ENCODE measurements around the gene FZR1.
"Not testable (repeated sequence)": the region's sequence is repeated elsewhere in the genome, so short reads cannot be mapped to it uniquely, and the experiment has no call there.

The FZR1 gene

GRCh38 chr19:3522421-3523360 lies 16.6 kb downstream of the FZR1 start:
- Mint-ChIP-seq H3K4me3 (no peak overlapping the region), H3K9me3 (no peaks in the 10 kb centered on the region), H3K36me3 (ENCODE audit: low read depth) (peaks cover 44% of the 10 kb centered on the region), H3K27me3 (no peaks in the 10 kb centered on the region), H3K27ac (no peak overlapping the region), H3K4me1 (ENCODE audit: low read depth) (peaks cover 10% of the 10 kb centered on the region)
- DNase-seq, result no peak

GRCh38 chr19:3523361-3524077 lies 17.4 kb downstream of the FZR1 start:
- H3K4me1 Mint-ChIP-seq (ENCODE audit: low read depth), result peaks cover 6% of the 10 kb centered on the region
- H3K27me3 Mint-ChIP-seq, result no peaks in the 10 kb centered on the region
- peaks cover 44% of the 10 kb centered on the region for H3K36me3 Mint-ChIP-seq (ENCODE audit: low read depth)
- no peak for DNase-seq
- no peak overlapping the region for H3K27ac Mint-ChIP-seq
- H3K4me3 Mint-ChIP-seq, result no peak overlapping the region
- no peaks in the 10 kb centered on the region for H3K9me3 Mint-ChIP-seq

GRCh38 chr19:3524078-3524842 lies 18.1 kb downstream of the FZR1 start:
- Mint-ChIP-seq H3K9me3 (no peaks in the 10 kb centered on the region), H3K27me3 (no peaks in the 10 kb centered on the region), H3K4me1 (ENCODE audit: low read depth) (peaks cover 4% of the 10 kb centered on the region), H3K27ac (no peak overlapping the region), H3K36me3 (ENCODE audit: low read depth) (peaks cover 44% of the 10 kb centered on the region), H3K4me3 (no peak overlapping the region)
- DNase-seq, result no peak

GRCh38 chr19:3524904-3525451 lies 18.9 kb downstream of the FZR1 start:
- H3K27ac Mint-ChIP-seq, result no peak overlapping the region
- peaks cover 4% of the 10 kb centered on the region for H3K4me1 Mint-ChIP-seq (ENCODE audit: low read depth)
- H3K9me3 Mint-ChIP-seq, result no peaks in the 10 kb centered on the region
- no peaks in the 10 kb centered on the region for H3K27me3 Mint-ChIP-seq
- H3K4me3 Mint-ChIP-seq, result no peak overlapping the region
- H3K36me3 Mint-ChIP-seq (ENCODE audit: low read depth), result peaks cover 37% of the 10 kb centered on the region
- no peak for DNase-seq

- no peak overlapping the region for H3K4me3 Mint-ChIP-seq
- no peak overlapping the region for H3K27ac Mint-ChIP-seq
- no peak for DNase-seq
- no peaks in the 10 kb centered on the region for H3K4me1 Mint-ChIP-seq (ENCODE audit: low read depth)
- peaks cover 37% of the 10 kb centered on the region for H3K36me3 Mint-ChIP-seq (ENCODE audit: low read depth)
- H3K9me3 Mint-ChIP-seq, result no peaks in the 10 kb centered on the region
- no peaks in the 10 kb centered on the region for H3K27me3 Mint-ChIP-seq
Measured at GRCh38 chr19:3526507-3527237, 20.6 kb downstream of the FZR1 start.

GRCh38 chr19:3527238-3527910 lies 21.3 kb downstream of the FZR1 start:
- no peak for DNase-seq
- H3K27me3 Mint-ChIP-seq, result no peaks in the 10 kb centered on the region
- no peak overlapping the region for H3K4me3 Mint-ChIP-seq
- H3K9me3 Mint-ChIP-seq, result no peaks in the 10 kb centered on the region
- no peak overlapping the region for H3K27ac Mint-ChIP-seq
- no peaks in the 10 kb centered on the region for H3K4me1 Mint-ChIP-seq (ENCODE audit: low read depth)
- peaks cover 37% of the 10 kb centered on the region for H3K36me3 Mint-ChIP-seq (ENCODE audit: low read depth)

GRCh38 chr19:3528080-3528479 lies 22.0 kb downstream of the FZR1 start:
- no peak overlapping the region for H3K27ac Mint-ChIP-seq
- H3K4me1 Mint-ChIP-seq (ENCODE audit: low read depth), result no peaks in the 10 kb centered on the region
- no peak overlapping the region for H3K4me3 Mint-ChIP-seq
- peaks cover 41% of the 10 kb centered on the region for H3K36me3 Mint-ChIP-seq (ENCODE audit: low read depth)
- no peak for DNase-seq
- H3K27me3 Mint-ChIP-seq, result no peaks in the 10 kb centered on the region
- no peaks in the 10 kb centered on the region for H3K9me3 Mint-ChIP-seq

GRCh38 chr19:3528539-3529211 lies 22.6 kb downstream of the FZR1 start:
- no peak overlapping the region for H3K27ac Mint-ChIP-seq
- no peak overlapping the region for H3K4me3 Mint-ChIP-seq
- peaks cover 43% of the 10 kb centered on the region for H3K36me3 Mint-ChIP-seq (ENCODE audit: low read depth)
- H3K4me1 Mint-ChIP-seq (ENCODE audit: low read depth), result no peaks in the 10 kb centered on the region
- no peak for DNase-seq
- no peaks in the 10 kb centered on the region for H3K27me3 Mint-ChIP-seq
- H3K9me3 Mint-ChIP-seq, result no peaks in the 10 kb centered on the region

GRCh38 chr19:3529299-3529698 lies 23.2 kb downstream of the FZR1 start:
- H3K36me3 Mint-ChIP-seq (ENCODE audit: low read depth), result peaks cover 41% of the 10 kb centered on the region
- DNase-seq; H3K27me3 Mint-ChIP-seq; H3K4me3 Mint-ChIP-seq; H3K4me1 Mint-ChIP-seq (ENCODE audit: low read depth); H3K27ac Mint-ChIP-seq; H3K9me3 Mint-ChIP-seq: not testable (repeated sequence)

- Mint-ChIP-seq H3K27me3 (no peaks in the 10 kb centered on the region), H3K4me1 (ENCODE audit: low read depth) (no peaks in the 10 kb centered on the region), H3K4me3 (no peak overlapping the region), H3K27ac (no peak overlapping the region), H3K36me3 (ENCODE audit: low read depth) (peaks cover 47% of the 10 kb centered on the region), H3K9me3 (no peaks in the 10 kb centered on the region)
- DNase-seq, result no peak
Measured at GRCh38 chr19:3530389-3530788, 24.3 kb downstream of the FZR1 start.

- DNase-seq, result no peak
- no peaks in the 10 kb centered on the region for H3K4me1 Mint-ChIP-seq (ENCODE audit: low read depth)
- no peaks in the 10 kb centered on the region for H3K27me3 Mint-ChIP-seq
- no peak overlapping the region for H3K4me3 Mint-ChIP-seq
- peaks cover 53% of the 10 kb centered on the region for H3K36me3 Mint-ChIP-seq (ENCODE audit: low read depth)
- no peaks in the 10 kb centered on the region for H3K9me3 Mint-ChIP-seq
- no peak overlapping the region for H3K27ac Mint-ChIP-seq
Measured at GRCh38 chr19:3531716-3532115, 25.6 kb downstream of the FZR1 start.

GRCh38 chr19:3532154-3532786 lies 26.2 kb downstream of the FZR1 start:
- Mint-ChIP-seq H3K27ac (peak overlapping the region; percentile 64), H3K4me3 (no peak overlapping the region), H3K27me3 (no peaks in the 10 kb centered on the region), H3K36me3 (ENCODE audit: low read depth) (peaks cover 48% of the 10 kb centered on the region), H3K9me3 (no peaks in the 10 kb centered on the region), H3K4me1 (ENCODE audit: low read depth) (no peaks in the 10 kb centered on the region)
- DNase-seq, result no peak

- Mint-ChIP-seq H3K27me3 (no peaks in the 10 kb centered on the region), H3K27ac (no peak overlapping the region), H3K9me3 (no peaks in the 10 kb centered on the region), H3K4me3 (no peak overlapping the region), H3K4me1 (ENCODE audit: low read depth) (no peaks in the 10 kb centered on the region), H3K36me3 (ENCODE audit: low read depth) (peaks cover 53% of the 10 kb centered on the region)
- no peak for DNase-seq
Measured at GRCh38 chr19:3533033-3533432, 26.9 kb downstream of the FZR1 start.

Data from activated T-cell treated with anti-CD3 and anti-CD28 coated beads, Interleukin-2, amount 50 U/mL, for 24 hours (primary cell).